MM.1S (cell line): ENCODE data around the gene KRT38.

Source experiments
- EZH2 ChIP-seq: fragments of 300-600 bp; sonication (generic); optimal IDR thresholded peaks from 2 replicates; pipeline ENCODE3; 2017; ENCODE audit warnings: low read depth, mild to moderate bottlenecking, antibody characterized with exemption, low read length, mixed read lengths
- EZH2phosphoT487 ChIP-seq: fragments of 300-600 bp; sonication (generic); IDR thresholded peaks from 2 replicates; pipeline ENCODE4 v1.6.1; 2018; ENCODE audit warnings: antibody characterized with exemption, low read length
- TF ChIP-seq, protein P1 (sequence below): fragments of 300-600 bp; sonication (generic); IDR thresholded peaks from 2 replicates; pipeline ENCODE4 v1.5.1; 2016; ENCODE audit warnings: antibody characterized with exemption, low read length, mixed read lengths

DNA sequence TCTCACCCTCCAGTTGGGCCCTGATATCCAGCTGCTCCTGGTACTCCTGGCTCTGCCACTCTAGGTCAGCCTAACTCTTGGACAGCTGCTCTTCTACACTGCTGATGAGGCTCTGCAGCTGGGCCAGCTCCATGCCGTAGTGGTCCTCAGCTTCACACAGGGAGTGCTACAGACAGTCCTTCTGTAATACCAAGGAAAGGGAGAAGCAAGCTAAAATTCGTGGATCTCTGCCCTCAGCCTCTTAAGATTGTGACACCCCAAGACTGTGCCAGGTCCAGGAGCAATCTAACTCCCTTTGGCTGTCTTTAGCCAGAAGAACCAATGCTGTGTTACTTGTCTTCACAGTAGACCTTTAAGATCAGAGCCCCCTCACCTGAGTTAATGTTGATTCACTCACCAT lies 7.7 kb upstream of the KRT38 start:
- TF ChIP-seq, protein P1, sequence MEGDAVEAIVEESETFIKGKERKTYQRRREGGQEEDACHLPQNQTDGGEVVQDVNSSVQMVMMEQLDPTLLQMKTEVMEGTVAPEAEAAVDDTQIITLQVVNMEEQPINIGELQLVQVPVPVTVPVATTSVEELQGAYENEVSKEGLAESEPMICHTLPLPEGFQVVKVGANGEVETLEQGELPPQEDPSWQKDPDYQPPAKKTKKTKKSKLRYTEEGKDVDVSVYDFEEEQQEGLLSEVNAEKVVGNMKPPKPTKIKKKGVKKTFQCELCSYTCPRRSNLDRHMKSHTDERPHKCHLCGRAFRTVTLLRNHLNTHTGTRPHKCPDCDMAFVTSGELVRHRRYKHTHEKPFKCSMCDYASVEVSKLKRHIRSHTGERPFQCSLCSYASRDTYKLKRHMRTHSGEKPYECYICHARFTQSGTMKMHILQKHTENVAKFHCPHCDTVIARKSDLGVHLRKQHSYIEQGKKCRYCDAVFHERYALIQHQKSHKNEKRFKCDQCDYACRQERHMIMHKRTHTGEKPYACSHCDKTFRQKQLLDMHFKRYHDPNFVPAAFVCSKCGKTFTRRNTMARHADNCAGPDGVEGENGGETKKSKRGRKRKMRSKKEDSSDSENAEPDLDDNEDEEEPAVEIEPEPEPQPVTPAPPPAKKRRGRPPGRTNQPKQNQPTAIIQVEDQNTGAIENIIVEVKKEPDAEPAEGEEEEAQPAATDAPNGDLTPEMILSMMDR: no peak
- TF ChIP-seq EZH2 (no peak), EZH2phosphoT487 (no peak)
